T follicular helper cell (primary cell): ENCODE measurements around the gene SMOC1.

Experiments used
- DNase-seq: peaks from one replicate; pipeline ENCODE4 v3.0.0-alpha.2; 2020; ENCODE audit warnings: low read depth

SMOC1 gene

DNA sequence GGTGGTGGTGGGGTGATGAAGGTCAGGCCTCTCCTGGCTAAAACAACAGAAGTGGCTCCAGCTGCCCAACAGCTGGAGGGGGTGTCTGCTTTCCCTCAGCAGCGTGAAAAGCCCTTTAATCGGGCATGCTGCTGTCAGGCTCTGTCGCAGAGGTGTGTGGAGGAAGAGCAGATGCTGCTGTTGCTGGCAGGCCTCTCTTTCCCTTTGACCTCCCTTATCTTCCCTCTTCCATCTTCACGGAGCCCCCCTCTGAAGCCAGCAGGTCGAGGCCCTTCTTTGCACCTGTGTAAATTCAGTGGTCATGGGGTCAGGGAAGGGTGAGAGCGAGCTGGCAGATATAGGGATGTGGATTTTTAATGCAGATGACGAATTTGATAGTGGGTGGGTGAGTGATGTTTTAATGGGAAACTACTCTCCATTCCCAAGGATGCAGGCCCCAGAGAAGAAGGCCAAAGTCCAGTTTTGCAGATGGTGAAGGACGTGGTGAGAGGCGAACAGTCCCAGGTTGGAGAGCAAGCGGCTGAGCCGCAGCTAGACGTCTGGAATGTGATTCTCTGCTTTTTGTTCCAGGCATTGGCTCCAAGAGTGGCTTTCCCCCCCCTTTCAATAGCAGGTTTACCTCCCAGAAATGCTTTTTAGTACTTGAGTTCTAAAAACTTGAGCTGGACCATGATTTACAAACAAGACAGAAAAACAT is 64.0 kb downstream of the SMOC1 start:
- DNase-seq, result no peak

DNA sequence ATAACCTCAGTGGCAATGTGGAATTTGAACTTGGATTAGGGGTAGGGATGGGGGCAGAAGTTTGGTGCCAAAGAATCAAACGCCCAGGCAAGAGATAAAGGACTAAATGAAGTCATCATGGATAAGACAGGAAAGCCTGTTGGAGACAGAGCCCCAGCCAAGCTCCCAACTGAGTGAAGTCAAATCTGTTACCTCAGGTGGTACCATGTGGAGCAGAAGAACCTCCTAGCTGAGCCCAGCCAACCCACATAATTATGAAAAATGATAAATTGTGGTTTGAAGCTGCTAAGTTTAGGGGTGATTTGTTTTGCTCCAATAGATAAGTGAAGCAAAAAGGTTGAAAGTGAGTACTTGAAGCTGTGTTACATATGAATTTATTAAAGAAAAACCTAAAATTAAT is 66.1 kb downstream of the SMOC1 start:
- no peak for DNase-seq

- no peak for DNase-seq
Measured at GRCh38 chr14:69945912-69946311, 66.7 kb downstream of the SMOC1 start.

GRCh38 chr14:69948351-69948750 is 69.1 kb downstream of the SMOC1 start:
- no peak for DNase-seq

GRCh38 chr14:69951263-69951662 is 72.0 kb downstream of the SMOC1 start:
- DNase-seq, result no peak

DNA sequence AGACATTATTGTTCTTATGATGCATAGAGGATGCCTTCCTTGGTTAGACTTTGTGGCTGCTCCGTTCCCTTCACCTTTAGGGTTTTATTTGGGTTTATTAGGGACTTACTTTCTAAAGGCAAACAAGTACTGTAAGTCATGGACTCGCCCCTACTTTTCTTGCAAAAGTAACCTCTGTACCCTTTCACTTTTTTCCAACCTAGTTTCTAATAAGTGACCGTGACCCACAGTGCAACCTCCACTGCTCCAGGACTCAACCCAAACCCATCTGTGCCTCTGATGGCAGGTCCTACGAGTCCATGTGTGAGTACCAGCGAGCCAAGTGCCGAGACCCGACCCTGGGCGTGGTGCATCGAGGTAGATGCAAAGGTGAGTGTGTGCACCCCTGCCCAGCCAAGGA is 72.7 kb downstream of the SMOC1 start:
- no peak for DNase-seq

GRCh38 chr14:69953266-69953915 is 74.2 kb downstream of the SMOC1 start:
- DNase-seq, result no peak

DNA sequence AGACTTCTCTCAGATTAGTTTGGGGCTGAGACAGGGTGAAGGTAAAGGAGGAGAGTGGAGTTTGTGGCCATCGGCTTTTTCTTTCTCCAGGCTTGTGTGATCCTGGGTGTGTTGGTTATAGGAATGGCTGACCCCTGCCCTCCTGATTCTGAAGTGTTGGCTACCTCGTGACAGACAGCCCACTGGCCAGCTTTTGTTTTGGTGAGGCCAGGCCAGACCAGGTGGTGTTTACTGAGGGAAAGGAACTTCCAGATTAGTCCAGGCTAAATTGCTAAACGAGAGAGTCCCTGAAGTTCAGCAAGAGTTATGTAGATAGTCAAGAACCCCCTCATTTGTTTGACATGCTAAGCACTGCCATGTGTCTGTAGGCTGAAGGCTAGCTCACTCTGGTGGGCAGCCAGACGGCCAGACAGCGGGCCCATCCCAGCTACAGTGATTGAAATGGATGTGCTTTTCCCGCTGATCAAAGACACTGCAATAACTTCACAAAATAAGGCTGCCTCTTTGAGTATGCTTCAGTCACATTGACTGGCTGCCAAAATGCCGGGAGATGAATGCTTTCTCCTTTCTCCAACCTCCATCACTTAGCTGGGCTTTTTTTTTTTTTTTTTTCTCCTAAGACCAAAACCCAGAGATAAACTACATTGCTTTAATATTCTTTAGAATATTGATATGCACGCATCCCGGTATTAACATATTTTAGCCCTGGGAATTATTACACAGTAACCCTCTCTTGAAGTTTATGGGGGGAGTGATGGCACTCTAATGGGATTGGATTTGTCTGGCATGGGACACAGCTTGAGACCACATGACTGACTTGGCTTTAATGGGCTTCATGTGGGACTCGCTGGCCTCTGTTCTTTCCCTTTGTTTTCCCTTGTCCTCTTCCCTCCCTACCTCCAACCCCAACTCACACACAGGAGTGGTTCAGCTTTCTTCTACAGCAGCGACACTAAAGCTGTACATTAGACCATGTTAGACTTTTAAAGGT is 76.9 kb downstream of the SMOC1 start:
- DNase-seq, result no peak

- no peak for DNase-seq
Measured at GRCh38 chr14:69956970-69957369, 77.8 kb downstream of the SMOC1 start.

GRCh38 chr14:69957986-69958385 is 78.8 kb downstream of the SMOC1 start:
- no peak for DNase-seq

DNA sequence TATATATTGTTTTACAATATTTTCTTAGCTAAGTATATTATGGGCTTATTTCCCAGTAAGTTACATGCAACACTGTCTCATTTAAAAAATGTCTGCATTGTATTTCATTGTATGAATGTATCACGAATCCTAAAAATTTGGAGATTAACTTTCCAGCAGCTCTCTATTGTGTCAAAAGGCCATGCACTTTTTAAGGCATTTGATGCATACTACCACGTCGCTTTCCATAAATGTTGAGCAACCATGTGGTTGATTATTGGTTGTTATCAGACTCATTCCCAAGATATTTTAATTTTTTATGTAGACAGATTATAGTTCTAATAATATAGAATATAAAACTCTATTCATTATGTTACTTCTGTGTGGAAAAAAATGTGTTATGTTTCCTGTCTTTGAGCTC is 79.9 kb downstream of the SMOC1 start:
- no peak for DNase-seq

DNA sequence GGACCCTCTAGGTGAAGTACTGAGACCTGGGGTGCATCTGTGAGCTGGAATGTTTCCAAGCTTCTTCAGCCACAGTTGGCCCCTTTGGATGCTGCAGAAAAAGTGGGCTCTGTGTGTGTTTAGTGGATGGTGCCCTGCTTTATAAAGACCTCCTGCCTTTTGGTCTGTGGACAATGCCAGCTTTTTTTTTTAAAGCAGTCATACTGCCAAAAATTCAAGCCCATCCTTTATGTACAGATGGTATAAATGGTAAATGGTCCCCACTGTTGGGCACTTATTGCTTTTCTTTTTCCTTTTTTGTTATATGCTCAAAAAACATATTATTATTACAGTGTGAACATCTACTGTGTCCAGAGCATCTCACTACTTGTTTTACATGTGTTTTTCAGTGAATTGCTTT is 81.1 kb downstream of the SMOC1 start:
- DNase-seq, result no peak

DNA sequence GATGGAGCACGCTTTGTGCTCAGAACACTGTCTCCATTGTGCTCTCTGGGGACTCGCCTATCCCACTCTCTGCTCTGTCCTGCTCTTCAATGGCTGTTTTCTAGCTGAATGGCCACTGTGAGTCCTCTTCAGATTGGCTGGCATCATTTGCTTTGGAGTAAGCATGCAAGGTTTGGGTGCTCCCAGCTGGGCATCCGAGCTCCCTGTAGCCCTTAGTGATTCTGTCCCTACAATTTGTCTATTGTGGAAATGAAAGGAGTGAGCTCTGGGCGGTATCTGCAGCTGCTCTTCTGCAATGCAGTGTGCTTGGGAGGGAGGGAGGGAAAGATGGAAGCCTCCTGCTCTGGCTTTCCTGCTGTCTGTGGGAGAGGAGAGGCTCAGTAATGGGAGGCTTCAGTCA is 84.8 kb downstream of the SMOC1 start:
- DNase-seq, result no peak

DNA sequence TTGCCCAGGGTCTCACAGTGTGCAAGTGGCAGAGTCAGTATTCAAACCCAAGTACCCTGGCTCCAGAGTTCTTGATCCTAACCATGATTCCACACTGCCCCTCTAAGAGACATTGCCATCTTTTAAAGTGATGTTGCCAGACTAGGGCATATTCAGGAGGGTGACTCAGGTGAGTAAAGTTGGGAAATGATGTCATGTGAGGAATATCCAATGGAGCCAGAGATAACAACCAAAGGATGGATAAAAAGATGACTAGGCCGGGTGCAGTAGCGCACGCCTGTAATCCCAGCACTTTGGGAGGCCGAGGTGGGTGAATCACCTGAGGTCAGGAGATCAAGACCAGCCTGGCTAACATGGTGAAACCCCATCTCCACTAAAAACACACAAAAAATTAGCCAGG is 85.6 kb downstream of the SMOC1 start:
- no peak for DNase-seq

DNA sequence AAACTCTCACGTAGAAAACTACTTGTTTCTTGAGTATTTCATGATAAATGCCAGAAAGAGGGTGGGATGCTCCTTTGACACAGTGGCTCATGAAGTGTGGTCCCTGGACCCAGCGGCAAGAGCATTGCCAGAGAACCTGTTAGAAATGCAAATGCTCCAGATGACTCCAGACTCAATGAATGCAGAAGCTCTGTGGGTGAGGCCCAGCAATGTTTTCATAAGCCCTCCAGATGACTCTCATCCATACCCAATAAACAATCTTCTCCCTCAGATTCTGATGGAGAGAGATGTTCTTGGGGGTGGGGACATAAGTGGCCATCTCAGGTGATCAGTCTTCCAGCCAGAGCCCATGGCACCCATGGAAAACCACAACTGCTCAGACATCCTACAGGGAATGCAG is 88.9 kb downstream of the SMOC1 start:
- DNase-seq, result no peak

- no peak for DNase-seq
Measured at GRCh38 chr14:69968681-69969080, 89.5 kb downstream of the SMOC1 start.

GRCh38 chr14:69972755-69973154 is 93.5 kb downstream of the SMOC1 start:
- no peak for DNase-seq

- no peak for DNase-seq
Measured at GRCh38 chr14:69973846-69974245, 94.6 kb downstream of the SMOC1 start.

GRCh38 chr14:69979882-69980281 is 100.7 kb downstream of the SMOC1 start:
- no peak for DNase-seq

- DNase-seq, result no peak
Measured at GRCh38 chr14:69980457-69981425, 101.5 kb downstream of the SMOC1 start.

- no peak for DNase-seq
Measured at GRCh38 chr14:69982220-69982839, 103.1 kb downstream of the SMOC1 start.
